GM10266 (cell line): ENCODE data around the gene OR2W3.

Source experiments
- DNase-seq: peaks from one replicate; pipeline ENCODE4 v3.0.0; 2012; ENCODE audit errors: extremely low spot score
- TF ChIP-seq, protein P1 (sequence below): IDR thresholded peaks from 2 replicates; pipeline ENCODE4 v1.5.1; 2012; ENCODE audit warnings: mild to moderate bottlenecking, low read depth; ENCODE audit not compliant: control insufficient read depth, insufficient read depth; ENCODE audit errors: missing control alignments

OR2W3 gene

DNA sequence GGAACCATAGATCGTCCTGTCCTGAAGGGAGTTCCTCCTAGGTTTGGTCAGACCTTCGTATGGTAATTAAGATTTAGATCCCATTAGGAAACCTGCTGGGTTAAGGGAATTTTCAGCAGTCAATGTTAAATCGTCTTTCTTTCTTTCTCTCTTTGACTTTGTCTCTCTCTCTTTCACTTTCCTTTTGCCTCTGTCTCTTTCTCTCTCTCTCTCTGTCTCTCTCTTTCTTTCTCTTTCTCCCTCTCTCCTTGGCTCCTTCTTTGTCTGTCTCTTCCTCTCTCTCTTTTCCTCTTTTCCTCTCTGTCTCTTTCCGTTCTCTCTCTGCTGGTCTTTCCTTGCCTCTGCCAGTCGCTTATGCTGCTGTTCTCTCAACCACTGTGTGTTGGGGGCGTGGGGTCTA lies 8.7 kb downstream of the OR2W3 start:
- TF ChIP-seq, protein P1, sequence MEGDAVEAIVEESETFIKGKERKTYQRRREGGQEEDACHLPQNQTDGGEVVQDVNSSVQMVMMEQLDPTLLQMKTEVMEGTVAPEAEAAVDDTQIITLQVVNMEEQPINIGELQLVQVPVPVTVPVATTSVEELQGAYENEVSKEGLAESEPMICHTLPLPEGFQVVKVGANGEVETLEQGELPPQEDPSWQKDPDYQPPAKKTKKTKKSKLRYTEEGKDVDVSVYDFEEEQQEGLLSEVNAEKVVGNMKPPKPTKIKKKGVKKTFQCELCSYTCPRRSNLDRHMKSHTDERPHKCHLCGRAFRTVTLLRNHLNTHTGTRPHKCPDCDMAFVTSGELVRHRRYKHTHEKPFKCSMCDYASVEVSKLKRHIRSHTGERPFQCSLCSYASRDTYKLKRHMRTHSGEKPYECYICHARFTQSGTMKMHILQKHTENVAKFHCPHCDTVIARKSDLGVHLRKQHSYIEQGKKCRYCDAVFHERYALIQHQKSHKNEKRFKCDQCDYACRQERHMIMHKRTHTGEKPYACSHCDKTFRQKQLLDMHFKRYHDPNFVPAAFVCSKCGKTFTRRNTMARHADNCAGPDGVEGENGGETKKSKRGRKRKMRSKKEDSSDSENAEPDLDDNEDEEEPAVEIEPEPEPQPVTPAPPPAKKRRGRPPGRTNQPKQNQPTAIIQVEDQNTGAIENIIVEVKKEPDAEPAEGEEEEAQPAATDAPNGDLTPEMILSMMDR, result no peak
- no peak for DNase-seq

DNA sequence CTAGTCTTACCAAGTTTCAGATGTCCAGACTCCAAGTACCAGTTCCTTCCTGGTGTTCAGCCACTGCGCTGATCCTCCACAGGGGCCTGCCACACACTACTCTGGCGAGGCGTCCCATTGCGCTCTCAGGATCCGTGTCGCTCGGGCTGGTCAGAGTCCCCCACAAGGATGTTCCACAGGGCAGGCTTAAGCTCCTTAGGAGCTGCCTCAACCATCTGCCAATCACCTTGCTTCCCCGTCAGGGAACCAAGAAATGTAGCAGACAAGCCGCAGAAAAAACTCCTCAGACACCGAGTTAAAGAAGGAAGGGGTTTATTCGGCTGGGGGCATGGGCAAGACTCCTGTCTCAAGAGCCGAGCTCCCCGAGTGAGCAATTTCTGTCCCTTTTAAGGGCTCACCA lies 9.8 kb downstream of the OR2W3 start:
- no peak for DNase-seq
- TF ChIP-seq, protein P1, result no peak

DNA sequence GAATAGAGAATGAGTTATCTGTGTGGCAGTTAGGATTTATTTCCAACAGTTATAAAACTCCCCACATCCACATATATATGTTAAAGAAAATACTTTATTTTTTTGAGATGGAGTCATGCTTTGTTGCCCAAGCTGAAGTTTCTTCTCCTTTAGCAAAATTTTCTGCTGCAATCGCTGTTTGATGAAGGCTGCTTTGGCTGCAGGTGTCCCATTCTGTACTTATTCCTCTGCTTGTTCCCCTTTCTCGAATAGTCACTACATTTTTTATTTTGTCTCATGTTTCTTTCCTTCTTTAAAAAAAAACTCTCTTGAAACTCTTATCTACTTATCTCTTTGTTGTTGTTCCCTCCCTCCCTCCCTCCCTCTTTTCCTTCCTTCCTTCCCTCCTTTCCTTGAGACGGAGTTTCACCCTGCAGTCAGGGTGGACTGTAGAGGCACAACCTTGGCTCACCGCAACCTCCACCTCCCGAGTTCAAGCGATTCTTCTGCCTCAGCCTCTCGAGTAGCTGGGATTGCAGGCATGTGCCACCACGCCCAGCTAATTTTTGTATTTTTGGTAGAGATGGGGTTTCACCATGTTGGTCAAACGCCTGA lies 10.6 kb downstream of the OR2W3 start:
- DNase-seq, result no peak
- TF ChIP-seq, protein P1, result no peak

DNA sequence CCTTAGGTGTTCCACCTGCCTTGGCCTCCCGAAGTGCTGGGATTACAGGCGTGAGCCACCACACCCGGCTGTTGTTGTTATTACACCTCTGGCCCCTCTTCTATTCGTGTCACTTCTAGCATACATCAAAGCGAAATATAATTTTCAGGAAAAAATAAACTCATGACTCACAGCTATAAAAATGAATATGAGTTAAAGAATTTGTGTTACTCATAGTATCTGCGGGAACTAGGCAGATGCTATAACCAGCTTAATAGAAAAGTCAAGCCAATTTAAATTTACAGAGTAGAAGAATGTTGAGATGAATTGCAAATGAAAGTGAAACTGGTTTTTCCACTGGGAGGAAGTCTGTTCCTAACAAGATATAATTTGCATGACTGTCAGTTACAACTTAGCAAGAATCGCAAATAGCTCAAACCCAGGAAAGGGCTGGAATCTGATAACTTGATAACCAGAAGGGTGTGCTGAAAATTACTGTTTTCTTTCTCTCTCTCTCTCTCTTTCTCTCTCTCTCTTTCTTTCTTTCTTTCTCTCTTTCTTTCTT lies 11.2 kb downstream of the OR2W3 start:
- TF ChIP-seq, protein P1, result no peak
- DNase-seq, result no peak

DNA sequence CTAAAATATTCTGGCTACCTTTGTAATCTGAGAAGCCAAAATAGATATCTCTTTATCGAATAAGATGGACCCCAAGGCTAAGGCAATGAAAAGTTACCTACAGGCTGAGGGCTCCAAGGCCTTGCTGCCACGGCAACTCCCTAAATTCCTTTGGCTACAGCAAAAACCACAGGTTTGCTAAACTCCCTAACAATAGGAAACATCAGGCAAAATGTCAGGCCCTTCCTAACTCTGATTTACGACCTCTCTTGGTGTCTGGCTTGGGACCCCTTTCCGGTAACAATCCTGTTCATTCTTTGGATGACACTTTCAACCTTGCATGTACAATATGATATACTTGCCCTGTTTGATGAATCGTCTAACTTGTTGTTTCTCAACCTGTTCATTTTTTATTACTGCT lies 13.4 kb downstream of the OR2W3 start:
- TF ChIP-seq, protein P1, result no peak
- no peak for DNase-seq

DNA sequence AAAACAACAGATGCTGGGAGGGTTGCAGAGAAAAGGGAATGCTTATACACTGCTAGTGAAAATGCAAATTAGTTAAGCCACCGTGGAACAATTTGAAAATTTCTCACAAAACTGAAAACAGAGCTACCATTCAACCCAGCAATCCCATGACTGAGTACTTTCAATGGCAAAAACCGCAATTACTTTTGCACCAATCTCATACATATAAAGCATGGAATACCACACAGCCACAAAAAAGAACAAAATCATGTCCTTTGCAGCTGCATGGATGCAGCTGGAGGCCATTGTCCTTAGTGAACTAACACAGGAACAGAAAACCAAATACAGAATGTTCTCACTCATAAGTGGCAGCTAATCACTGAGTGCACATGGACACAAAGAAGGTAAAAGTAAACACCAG lies 18.4 kb downstream of the OR2W3 start:
- no peak for DNase-seq
- TF ChIP-seq, protein P1, result no peak

DNA sequence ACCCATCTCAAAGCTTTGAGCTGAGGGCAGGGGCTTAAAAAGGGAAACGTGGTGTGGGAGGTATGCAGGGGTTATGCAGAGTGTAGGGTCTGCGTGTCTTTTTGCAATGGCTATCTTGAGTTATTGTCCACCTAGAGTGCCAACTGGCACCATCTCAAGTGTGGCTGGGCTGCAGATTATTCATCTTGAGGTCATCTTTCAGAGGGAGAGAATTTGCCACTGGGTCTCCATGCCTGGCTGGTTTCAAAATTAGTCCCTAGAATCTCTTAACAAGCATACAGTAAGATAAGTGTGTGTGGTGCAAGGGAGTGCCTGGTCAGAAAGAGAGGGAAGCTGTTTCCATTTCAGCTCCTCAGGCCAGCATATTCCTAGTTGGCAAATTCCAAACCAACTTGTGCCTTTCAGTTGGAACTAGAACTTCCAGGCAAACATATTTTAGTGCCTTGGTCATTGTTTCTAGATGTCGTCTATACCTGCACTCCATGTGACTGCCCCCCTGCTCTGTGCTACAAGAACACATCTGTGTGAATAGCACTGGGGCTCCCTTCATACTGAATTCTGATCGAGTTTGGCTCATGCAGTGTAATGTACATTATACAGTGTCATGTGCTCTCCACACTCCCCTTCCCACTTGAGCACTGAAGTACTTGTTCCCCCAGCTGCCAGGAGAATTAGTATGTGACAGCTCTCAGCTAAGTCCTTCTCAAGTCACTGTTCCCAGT lies 19.7 kb downstream of the OR2W3 start:
- TF ChIP-seq, protein P1, result no peak
- no peak for DNase-seq
